Measurements from ENCODE around the gene AP2A2.

- no peak for TF ChIP-seq POLR2A (IDR thresholded peaks at IDR 0.05)
- TF ChIP-seq, protein P1, sequence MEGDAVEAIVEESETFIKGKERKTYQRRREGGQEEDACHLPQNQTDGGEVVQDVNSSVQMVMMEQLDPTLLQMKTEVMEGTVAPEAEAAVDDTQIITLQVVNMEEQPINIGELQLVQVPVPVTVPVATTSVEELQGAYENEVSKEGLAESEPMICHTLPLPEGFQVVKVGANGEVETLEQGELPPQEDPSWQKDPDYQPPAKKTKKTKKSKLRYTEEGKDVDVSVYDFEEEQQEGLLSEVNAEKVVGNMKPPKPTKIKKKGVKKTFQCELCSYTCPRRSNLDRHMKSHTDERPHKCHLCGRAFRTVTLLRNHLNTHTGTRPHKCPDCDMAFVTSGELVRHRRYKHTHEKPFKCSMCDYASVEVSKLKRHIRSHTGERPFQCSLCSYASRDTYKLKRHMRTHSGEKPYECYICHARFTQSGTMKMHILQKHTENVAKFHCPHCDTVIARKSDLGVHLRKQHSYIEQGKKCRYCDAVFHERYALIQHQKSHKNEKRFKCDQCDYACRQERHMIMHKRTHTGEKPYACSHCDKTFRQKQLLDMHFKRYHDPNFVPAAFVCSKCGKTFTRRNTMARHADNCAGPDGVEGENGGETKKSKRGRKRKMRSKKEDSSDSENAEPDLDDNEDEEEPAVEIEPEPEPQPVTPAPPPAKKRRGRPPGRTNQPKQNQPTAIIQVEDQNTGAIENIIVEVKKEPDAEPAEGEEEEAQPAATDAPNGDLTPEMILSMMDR (IDR thresholded peaks at IDR 0.05) = no peak
These were observed 66.9 kb downstream of the AP2A2 start for GRCh38 chr11:992577-992976.
